HEK293T (cell line): ENCODE data around the gene ABCA4.

Source experiments
- CTCF ChIA-PET: fragments of 350-600 bp; formaldehyde crosslinking; extraction: SDS; loops from one replicate; lab custom pipeline; 2021; ENCODE audit warnings: antibody characterized with exemption, inconsistent platforms; lab: Yijun Ruan, JAX
- POLR2A ChIA-PET: fragments of 350-600 bp; formaldehyde crosslinking; extraction: SDS; loops from one replicate; lab custom pipeline; 2020; ENCODE audit warnings: antibody characterized with exemption, inconsistent platforms; lab: Yijun Ruan, JAX
- DNase-seq: peaks from one replicate; pipeline ENCODE4 v3.0.0; 2012; ENCODE audit warnings: mixed read lengths; ENCODE audit errors: extremely low spot score
- ARNT ChIP-seq: fragments of 450-650 bp; IDR thresholded peaks from 2 replicates; pipeline ENCODE4 v1.6.1; 2017; ENCODE audit warnings: mild to moderate bottlenecking
- BHLHE40 ChIP-seq: fragments of 450-650 bp; IDR thresholded peaks from 2 replicates; pipeline ENCODE4 v1.6.1; 2016; ENCODE audit warnings: mild to moderate bottlenecking, moderate library complexity, borderline replicate concordance
- CTBP1 ChIP-seq: fragments of 450-650 bp; IDR thresholded peaks from 2 replicates; pipeline ENCODE4 v1.6.1; 2016; ENCODE audit warnings: borderline replicate concordance
- ELF4 ChIP-seq: fragments of 450-650 bp; IDR thresholded peaks from 2 replicates; pipeline ENCODE4 v1.6.1; 2017; ENCODE audit warnings: antibody characterized with exemption
- FOXA1 ChIP-seq: fragments of 450-650 bp; IDR thresholded peaks from 2 replicates; pipeline ENCODE4 v1.6.1; 2016; ENCODE audit warnings: mild to moderate bottlenecking
- FOXK2 ChIP-seq: fragments of 450-650 bp; IDR thresholded peaks from 2 replicates; pipeline ENCODE4 v1.6.1; 2016; ENCODE audit warnings: mild to moderate bottlenecking
- FOXM1 ChIP-seq: fragments of 450-650 bp; IDR thresholded peaks from 2 replicates; pipeline ENCODE4 v1.6.1; 2017; ENCODE audit warnings: mild to moderate bottlenecking, borderline replicate concordance
- HDGF ChIP-seq: fragments of 450-650 bp; IDR thresholded peaks from 2 replicates; pipeline ENCODE4 v1.6.1; 2017; ENCODE audit warnings: antibody characterized with exemption, borderline replicate concordance
- L3MBTL2 ChIP-seq: fragments of 450-650 bp; conservative IDR thresholded peaks from 2 replicates; pipeline ENCODE4 v1.6.1; 2016; ENCODE audit warnings: mild to moderate bottlenecking
- LEF1 ChIP-seq: fragments of 450-650 bp; IDR thresholded peaks from 2 replicates; pipeline ENCODE4 v1.6.1; 2017; ENCODE audit warnings: mild to moderate bottlenecking, borderline replicate concordance
- NFRKB ChIP-seq: fragments of 450-650 bp; IDR thresholded peaks from 2 replicates; pipeline ENCODE4 v1.6.1; 2016; ENCODE audit warnings: mild to moderate bottlenecking, moderate library complexity
- PKNOX1 ChIP-seq: fragments of 450-650 bp; IDR thresholded peaks from 2 replicates; pipeline ENCODE4 v1.6.1; 2016
- SP1 ChIP-seq: fragments of 450-650 bp; IDR thresholded peaks from 2 replicates; pipeline ENCODE4 v1.6.1; 2017
- SUZ12 ChIP-seq: fragments of 450-650 bp; IDR thresholded peaks from 2 replicates; pipeline ENCODE4 v1.6.1; 2016; ENCODE audit warnings: mild to moderate bottlenecking
- TARDBP ChIP-seq: fragments of 450-650 bp; IDR thresholded peaks from 2 replicates; pipeline ENCODE4 v1.6.1; 2016
- ZNF384 ChIP-seq: fragments of 450-650 bp; IDR thresholded peaks from 2 replicates; pipeline ENCODE4 v1.6.1; 2016

ABCA4 gene

GRCh38 chr1:94142583-94142982 lies 21.6 kb upstream of the ABCA4 start:
- ChIA-PET CTCF (no interaction called here), POLR2A (no interaction called here)
- DNase-seq, result no peak
- TF ChIP-seq LEF1 (no peak), ZNF384 (no peak), SUZ12 (no peak), PKNOX1 (no peak), NFRKB (no peak), HDGF (no peak), BHLHE40 (no peak)

GRCh38 chr1:94142022-94142421 lies 21.1 kb upstream of the ABCA4 start:
- TF ChIP-seq PKNOX1 (no peak), ZNF384 (no peak), ELF4 (no peak), BHLHE40 (no peak), ARNT (no peak), SP1 (no peak), LEF1 (no peak), FOXA1 (no peak), L3MBTL2 (no peak), FOXM1 (no peak), NFRKB (no peak), TARDBP (no peak), FOXK2 (no peak), SUZ12 (no peak), HDGF (no peak), CTBP1 (no peak)
- CTCF ChIA-PET, result no interaction called here
- POLR2A ChIA-PET, result no interaction called here
- DNase-seq, result no peak

- TF ChIP-seq FOXM1 (no peak), NFRKB (no peak), FOXA1 (no peak)
- ChIA-PET CTCF (no interaction called here), POLR2A (no interaction called here)
- DNase-seq, result no peak
Observed at GRCh38 chr1:94132111-94132510, 11.2 kb upstream of the ABCA4 start.

GRCh38 chr1:94130851-94131595 lies 10.1 kb upstream of the ABCA4 start:
- TF ChIP-seq TARDBP (no peak), FOXA1 (no peak), L3MBTL2 (no peak), SUZ12 (no peak), ZNF384 (no peak)
- ChIA-PET CTCF (no interaction called here), POLR2A (no interaction called here)
- DNase-seq, result no peak

GRCh38 chr1:94126651-94127050 lies 5.7 kb upstream of the ABCA4 start:
- POLR2A ChIA-PET, result no interaction called here

GRCh38 chr1:94125551-94126514 lies 4.9 kb upstream of the ABCA4 start:
- ChIA-PET POLR2A (no interaction called here), CTCF (interaction anchor here (0.6 kb wide), 1 partner anchor 1463 kb away, joined by 3 read pairs; no protein-coding TSS in a partner anchor)
- no peak for TF ChIP-seq PKNOX1
- TF ChIP-seq SUZ12, result no peak
- no peak for TF ChIP-seq L3MBTL2
- TF ChIP-seq CTBP1, result no peak
- TF ChIP-seq HDGF, result no peak
- no peak for TF ChIP-seq ARNT
- DNase-seq, result no peak

More at GRCh38 chr1:94126651-94127050, 5.7 kb upstream of the ABCA4 start:
- no peak for DNase-seq
- CTCF ChIA-PET, result interaction anchor here (1.1 kb wide), 1 partner anchor 11 kb away, joined by 3 read pairs; no protein-coding TSS in a partner anchor
- TF ChIP-seq CTBP1, result no peak
- TF ChIP-seq FOXK2, result no peak
- no peak for TF ChIP-seq LEF1
- no peak for TF ChIP-seq HDGF
- no peak for TF ChIP-seq FOXM1
- no peak for TF ChIP-seq NFRKB
- no peak for TF ChIP-seq SP1
- TF ChIP-seq TARDBP, result no peak

- no peak for DNase-seq
- POLR2A ChIA-PET, result no interaction called here
- CTCF ChIA-PET, result no interaction called here
- TF ChIP-seq FOXM1 (no peak), PKNOX1 (no peak), CTBP1 (no peak), ELF4 (no peak), NFRKB (no peak), HDGF (no peak), BHLHE40 (no peak), L3MBTL2 (no peak), ZNF384 (no peak), SUZ12 (no peak), ARNT (no peak), LEF1 (no peak), SP1 (no peak), FOXK2 (no peak), FOXA1 (no peak), TARDBP (no peak)
Observed at GRCh38 chr1:94124538-94124937, 3.6 kb upstream of the ABCA4 start.
